SIG-M5 (cell line): ENCODE measurements around the gene EXOC3L4.
"Not testable (repeated sequence)": the region's sequence is repeated elsewhere in the genome, so short reads cannot be mapped to it uniquely, and the experiment has no call there.

Source experiments
- DNase-seq: peaks from one replicate; lab custom pipeline; 2025; lab: John Stamatoyannopoulos, UW

The EXOC3L4 gene

DNA sequence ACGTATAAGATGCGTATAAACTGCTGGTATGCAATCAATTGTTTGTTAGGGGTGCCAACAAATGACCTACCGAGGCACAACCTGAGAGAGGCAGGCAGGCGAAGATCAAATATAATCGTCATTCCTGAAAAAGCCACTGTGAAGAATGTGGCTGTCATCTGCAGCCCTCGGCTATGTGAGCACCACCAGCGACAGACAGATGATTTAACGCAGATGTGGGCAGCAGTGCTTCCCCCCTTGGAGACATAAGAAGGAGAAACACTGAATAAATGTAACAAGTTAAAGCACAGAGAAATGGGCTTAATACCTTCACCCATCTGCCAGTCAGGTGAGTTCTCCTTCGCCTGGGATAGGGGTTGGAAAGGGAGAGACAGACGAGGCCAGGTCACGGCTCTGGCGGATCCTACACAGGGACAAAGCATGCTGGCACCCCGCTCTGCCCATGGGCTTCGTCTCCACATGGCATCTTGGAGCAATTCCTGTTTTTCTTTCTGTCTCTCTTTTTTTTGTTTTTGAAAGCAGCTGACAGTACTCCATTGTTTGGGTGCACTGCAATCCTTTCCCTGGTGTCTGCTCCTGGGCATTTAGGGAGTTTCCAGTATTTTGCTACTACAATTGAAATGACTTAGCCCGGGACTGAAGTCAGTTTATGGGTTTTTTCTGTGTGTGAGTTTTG is 56.9 kb downstream of the EXOC3L4 start:
- DNase-seq, result no peak

DNA sequence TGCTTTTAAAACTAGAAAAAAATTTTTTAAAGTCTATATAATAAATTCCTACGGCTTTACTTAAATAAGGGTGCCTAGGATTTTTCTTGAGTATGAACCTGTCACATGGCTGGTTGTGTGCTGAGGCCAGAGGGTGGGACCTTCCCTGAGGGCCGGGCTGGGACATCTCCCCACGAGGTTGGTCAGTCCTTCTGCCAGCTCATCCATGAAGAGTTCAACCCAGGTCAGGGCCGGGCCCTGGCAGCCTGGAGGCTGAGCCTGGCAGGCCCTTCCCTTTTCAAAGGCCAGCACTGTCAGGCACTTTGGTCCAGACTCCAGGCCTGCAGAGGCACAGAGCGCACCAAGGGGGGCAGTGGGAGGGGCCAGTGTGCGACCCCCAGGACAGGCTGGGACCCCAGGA is 60.5 kb downstream of the EXOC3L4 start:
- DNase-seq, result no peak

DNA sequence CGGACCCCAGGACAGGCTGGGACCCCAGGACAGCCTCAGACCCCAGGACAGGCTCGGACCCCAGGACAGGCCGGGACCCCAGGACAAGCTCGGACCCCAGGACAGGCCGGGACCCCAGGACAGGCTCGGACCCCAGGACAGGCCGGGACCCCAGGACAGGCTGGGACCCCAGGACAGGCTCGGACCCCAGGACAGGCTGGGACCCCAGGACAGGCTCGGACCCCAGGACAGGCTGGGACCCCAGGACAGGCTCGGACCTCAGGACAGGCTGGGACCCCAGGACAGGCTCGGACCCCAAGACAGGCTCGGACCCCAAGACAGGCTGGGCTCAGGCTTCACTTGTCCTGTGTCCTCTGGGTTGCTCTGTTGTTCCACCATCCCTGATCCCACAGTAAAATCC is 60.9 kb downstream of the EXOC3L4 start:
- not testable (repeated sequence) for DNase-seq

DNA sequence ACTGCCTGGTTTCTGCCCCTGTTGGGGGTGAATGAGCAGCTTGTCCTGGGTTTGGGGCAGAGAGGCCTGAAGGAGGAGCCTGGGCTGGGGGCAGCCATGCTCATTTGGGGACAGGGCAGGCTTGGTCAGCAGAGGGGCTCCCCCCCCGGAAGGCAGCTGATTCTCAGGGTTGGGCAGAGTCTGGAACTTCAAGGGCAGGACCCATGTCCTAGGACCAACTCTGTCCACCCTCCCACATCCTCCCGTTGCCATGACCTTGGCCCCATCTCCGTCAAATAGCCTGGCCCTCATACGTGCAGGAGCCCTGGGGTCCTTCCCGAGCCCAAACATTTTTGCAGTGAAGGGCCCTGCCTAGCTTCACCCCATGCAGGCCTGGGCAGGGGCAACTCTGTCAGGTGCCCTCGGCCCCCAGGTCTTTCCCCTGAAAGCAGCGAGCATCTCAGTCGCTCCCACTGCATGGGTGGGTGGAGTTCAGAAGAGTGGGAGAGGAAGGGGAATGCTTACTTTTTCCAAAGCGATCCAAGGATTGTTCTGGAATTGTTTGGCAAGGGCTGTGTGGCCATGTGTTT is 61.4 kb downstream of the EXOC3L4 start:
- DNase-seq, result no peak

DNA sequence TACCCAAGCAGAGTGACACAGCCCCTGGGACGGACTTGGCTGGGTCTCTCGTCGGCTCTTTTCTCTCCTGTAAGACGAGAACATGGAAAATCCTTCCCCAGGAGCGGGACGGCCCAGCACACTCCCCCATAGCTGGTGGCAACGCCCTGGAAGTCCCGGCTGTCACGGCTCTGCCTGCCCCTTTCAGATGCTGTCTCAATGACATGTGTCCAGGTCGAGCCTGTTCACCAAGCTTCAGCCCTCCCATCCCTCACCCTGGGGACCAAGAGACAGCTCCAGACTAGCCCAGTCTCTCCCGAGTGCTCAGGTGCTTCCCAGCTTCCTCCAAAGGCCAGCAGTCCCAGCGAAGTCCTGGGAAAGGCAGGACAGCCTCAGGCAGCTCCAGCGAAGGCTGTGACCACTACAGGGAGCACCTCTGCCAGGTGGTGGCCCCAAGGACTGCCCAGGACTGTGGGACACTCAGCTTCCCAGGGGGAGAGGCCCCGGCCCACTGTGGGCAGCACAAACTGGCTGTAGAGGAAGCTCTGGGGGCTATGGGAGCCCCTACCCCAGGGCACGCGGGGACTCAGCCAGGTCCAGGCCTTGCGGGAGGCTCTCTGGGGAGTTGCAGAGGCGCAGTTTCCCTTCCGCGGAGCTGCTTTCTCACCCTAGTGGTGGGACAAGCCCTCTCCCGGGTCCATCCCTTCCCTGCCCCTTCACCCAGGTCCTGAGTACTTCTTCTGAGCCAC is 62.3 kb downstream of the EXOC3L4 start:
- no peak for DNase-seq

DNA sequence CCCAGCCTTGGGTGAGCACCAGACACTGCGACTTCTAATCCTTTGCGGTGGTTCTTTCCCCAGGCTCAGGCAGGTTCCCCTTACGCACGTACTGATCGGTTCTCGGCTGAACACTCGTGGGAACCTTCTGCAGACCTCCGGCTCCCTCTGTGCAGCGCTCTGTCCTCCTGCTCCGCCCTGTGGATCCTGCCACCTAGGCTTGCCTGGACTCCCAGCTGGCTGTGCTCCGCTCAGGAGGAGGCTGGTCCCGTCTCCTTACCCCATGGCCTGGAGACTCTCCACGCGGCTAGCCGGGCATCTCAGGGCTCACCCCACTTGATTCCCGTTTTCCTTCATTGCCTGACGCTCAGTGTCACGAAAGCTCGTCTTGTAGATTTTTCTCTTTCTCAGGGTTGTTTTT is 63.4 kb downstream of the EXOC3L4 start:
- DNase-seq, result no peak

DNA sequence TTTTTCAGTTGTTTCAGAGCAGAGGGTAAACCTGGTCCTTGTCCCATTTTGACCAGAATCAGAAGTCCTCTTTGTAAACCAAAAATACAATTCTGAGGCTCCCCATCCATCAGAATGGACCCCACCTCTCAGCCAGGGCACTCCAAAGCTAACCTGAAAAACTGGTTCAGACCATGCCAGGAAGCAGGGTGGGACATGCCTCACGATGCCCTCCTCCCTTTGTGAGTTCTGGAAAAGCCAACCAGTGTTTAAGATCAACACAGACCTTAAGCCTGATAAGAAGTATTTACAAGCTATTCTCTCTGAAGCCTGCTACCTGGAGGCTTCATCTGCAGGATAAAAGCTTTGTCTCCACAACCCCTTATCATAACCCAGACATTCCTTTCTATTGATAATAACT is 64.2 kb downstream of the EXOC3L4 start:
- no peak for DNase-seq
